PC-3 (cell line): ENCODE data around the gene RASSF4.

Experiments used
- CTCF ChIP-seq: fragments of 300-600 bp; sonication (generic); conservative IDR thresholded peaks from 2 replicates; pipeline ENCODE4 v1.5.1; 2017; ENCODE audit warnings: antibody characterized with exemption, low read depth, mild to moderate bottlenecking, low read length
- EZH2 ChIP-seq: fragments of 300-600 bp; sonication (generic); IDR thresholded peaks from one replicate; pipeline ENCODE4 v1.6.1; 2017; ENCODE audit warnings: antibody characterized with exemption, mild to moderate bottlenecking, low read length; ENCODE audit not compliant: unreplicated experiment
- EZH2phosphoT487 ChIP-seq: fragments of 300-600 bp; sonication (generic); IDR thresholded peaks from 2 replicates; pipeline ENCODE4 v1.6.1; 2018; ENCODE audit warnings: mild to moderate bottlenecking, antibody characterized with exemption, low read length, borderline replicate concordance

GRCh38 chr10:45004661-45005060 is 45.1 kb downstream of the RASSF4 start:
- TF ChIP-seq EZH2 = no peak
- TF ChIP-seq CTCF = no peak
- no peak for TF ChIP-seq EZH2phosphoT487
